WERI-Rb-1 (cell line): ENCODE measurements around the gene PPIP5K2.

ENCODE experiments used
- DNase-seq: peaks from one replicate; pipeline ENCODE4 v3.0.0-alpha.2; 2020
- H3K27ac ChIP-seq: fragments of 250-450 bp; sonication (Bioruptor Pico); 2 replicates; pipeline ENCODE4 v1.5.1; 2020; ENCODE audit warnings: mild to moderate bottlenecking, moderate library complexity
- H3K27me3 ChIP-seq: fragments of 250-450 bp; sonication (Bioruptor Pico); 2 replicates; pipeline ENCODE4 v1.5.1; 2021; ENCODE audit warnings: mild to moderate bottlenecking, low read depth, moderate library complexity; ENCODE audit not compliant: insufficient read depth, severe bottlenecking
- H3K36me3 ChIP-seq: fragments of 250-450 bp; sonication (Bioruptor Pico); 2 replicates; pipeline ENCODE4 v1.5.1; 2020; ENCODE audit warnings: mild to moderate bottlenecking, moderate library complexity
- H3K4me3 ChIP-seq: 2 replicates; pipeline ENCODE4 v1.5.1; 2011; ENCODE audit warnings: low read depth, mild to moderate bottlenecking, control low read depth, low read length
- H3K9me3 ChIP-seq: fragments of 250-450 bp; sonication (Bioruptor Pico); 2 replicates; pipeline ENCODE4 v1.5.1; 2021; ENCODE audit warnings: mild to moderate bottlenecking, moderate library complexity; ENCODE audit not compliant: severe bottlenecking
- CTCF ChIP-seq: IDR thresholded peaks from 2 replicates; pipeline ENCODE4 v1.5.1; 2011; ENCODE audit warnings: low read depth, mild to moderate bottlenecking, control low read depth, inconsistent platforms, low read length

PPIP5K2 gene

DNA sequence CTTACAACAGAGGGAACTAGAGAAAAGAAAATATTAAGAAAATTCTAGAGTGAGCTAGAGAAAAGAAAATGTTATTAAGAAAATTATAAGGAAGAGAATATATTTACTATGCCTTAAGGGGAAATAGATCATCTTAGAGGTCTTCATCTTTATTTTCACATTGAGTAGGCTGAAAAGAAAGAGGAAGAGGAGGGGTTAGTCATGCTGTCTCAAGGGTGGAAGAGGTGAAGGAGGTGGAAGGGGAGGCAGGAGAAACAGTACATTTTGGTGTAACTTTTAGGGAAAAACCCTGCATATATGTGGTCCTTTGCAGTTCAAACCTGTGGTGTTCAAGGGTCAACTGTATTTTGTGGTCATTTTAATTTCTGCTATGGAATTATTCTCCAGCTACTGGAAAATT is 46.6 kb downstream of the PPIP5K2 start:
- H3K36me3 ChIP-seq = peaks cover 6% of the 10 kb centered on the region
- H3K27ac ChIP-seq = no peak overlapping the region
- no peak overlapping the region for H3K4me3 ChIP-seq
- no peak for TF ChIP-seq CTCF
- DNase-seq = no peak
- no peaks in the 10 kb centered on the region for H3K27me3 ChIP-seq
- no peaks in the 10 kb centered on the region for H3K9me3 ChIP-seq

GRCh38 chr5:103174147-103174546 is 54.0 kb downstream of the PPIP5K2 start:
- TF ChIP-seq CTCF = no peak
- no peaks in the 10 kb centered on the region for H3K36me3 ChIP-seq
- no peak overlapping the region for H3K4me3 ChIP-seq
- H3K27ac ChIP-seq = no peak overlapping the region
- no peak for DNase-seq
- H3K27me3 ChIP-seq = no peaks in the 10 kb centered on the region
- H3K9me3 ChIP-seq = no peaks in the 10 kb centered on the region

DNA sequence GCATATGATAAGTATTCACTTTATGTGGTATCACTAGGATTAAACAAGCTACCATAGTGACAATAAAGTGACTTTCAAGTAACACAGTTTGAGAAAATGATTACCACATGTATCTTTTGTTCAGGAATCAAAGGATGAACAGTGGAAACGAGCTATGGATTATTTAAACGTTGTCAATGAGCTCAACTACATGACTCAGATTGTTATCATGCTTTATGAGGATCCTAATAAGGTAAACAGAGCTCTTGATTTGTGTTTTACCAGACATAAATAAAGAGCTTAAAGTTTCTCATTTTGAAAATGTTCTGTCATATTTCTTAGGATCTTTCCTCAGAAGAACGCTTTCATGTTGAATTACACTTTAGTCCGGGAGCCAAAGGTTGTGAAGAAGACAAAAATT is 57.4 kb downstream of the PPIP5K2 start:
- Histone ChIP-seq H3K27ac (no peak overlapping the region), H3K9me3 (no peaks in the 10 kb centered on the region), H3K36me3 (no peaks in the 10 kb centered on the region), H3K27me3 (no peaks in the 10 kb centered on the region), H3K4me3 (no peak overlapping the region)
- TF ChIP-seq CTCF = no peak
- DNase-seq = no peak

GRCh38 chr5:103178167-103178566 is 58.1 kb downstream of the PPIP5K2 start:
- TF ChIP-seq CTCF = no peak
- no peaks in the 10 kb centered on the region for H3K27me3 ChIP-seq
- H3K4me3 ChIP-seq = no peak overlapping the region
- H3K36me3 ChIP-seq = no peaks in the 10 kb centered on the region
- no peak for DNase-seq
- no peak overlapping the region for H3K27ac ChIP-seq
- H3K9me3 ChIP-seq = no peaks in the 10 kb centered on the region

DNA sequence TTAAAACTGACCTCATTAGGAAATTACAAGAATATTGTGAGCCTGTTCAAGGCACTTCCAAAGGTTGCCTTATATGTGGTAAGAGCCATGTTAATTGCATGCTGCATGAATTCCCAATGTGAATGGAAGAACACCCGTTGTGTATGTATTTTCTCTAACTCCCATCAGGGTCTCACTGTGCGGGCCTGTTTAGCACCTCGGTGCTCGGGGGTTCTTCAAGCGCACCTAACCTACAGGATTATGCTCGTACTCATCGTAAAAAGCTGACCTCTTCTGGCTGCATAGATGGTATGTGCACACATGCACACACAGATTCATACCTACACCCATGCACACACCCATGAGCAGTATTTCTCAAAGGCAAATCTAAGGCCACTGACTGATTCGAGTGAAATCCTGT is 66.1 kb downstream of the PPIP5K2 start:
- no peaks in the 10 kb centered on the region for H3K9me3 ChIP-seq
- peaks cover 5% of the 10 kb centered on the region for H3K36me3 ChIP-seq
- H3K27ac ChIP-seq = no peak overlapping the region
- no peak for TF ChIP-seq CTCF
- DNase-seq = no peak
- no peaks in the 10 kb centered on the region for H3K27me3 ChIP-seq
- no peak overlapping the region for H3K4me3 ChIP-seq

DNA sequence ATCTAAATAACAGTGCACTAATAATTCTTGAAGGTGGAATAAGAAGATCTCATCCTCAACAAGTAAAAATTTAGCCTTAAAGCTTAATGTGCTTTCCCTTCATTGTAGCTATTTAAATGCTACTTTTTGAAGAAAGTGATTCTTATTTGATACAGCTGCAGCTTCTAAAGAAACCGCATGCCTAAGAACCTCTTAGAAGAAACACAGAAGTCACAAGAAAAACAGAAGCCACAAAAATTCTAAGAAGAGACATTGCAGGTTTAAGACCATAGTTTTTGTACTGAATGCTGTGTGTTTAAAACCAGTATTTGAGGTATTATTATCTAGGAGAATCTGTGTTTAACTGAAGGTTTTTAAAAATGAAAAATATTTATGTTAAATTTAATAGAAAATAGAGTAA is 68.3 kb downstream of the PPIP5K2 start:
- no peak overlapping the region for H3K27ac ChIP-seq
- no peaks in the 10 kb centered on the region for H3K27me3 ChIP-seq
- peaks cover 5% of the 10 kb centered on the region for H3K36me3 ChIP-seq
- TF ChIP-seq CTCF = no peak
- no peaks in the 10 kb centered on the region for H3K9me3 ChIP-seq
- H3K4me3 ChIP-seq = no peak overlapping the region
- no peak for DNase-seq
